ENCODE results near the gene PHKB. TPM values are rescaled to one million over a fixed set of nuclear protein-coding genes. Genes with fewer than 3 reads are reported as not detected.

The PHKB gene
- polyA plus RNA-seq, 3 donors, result 49.8 to 53.1 (median 50.8) TPM

GRCh38 chr16:47638175-47638574 lies 177.0 kb downstream of the PHKB start:
- H3K27me3 ChIP-seq (ENCODE audit: control insufficient read depth in 2 of 2, insufficient read depth in 2 of 2, low read length in 2 of 2), result no peaks in the 10 kb centered on the region
- H3K79me2 ChIP-seq (ENCODE audit: insufficient read depth, low read length), result no peaks in the 10 kb centered on the region
- no CpG with 5 or more reads among the region's 1 CpG for WGBS (ENCODE audit: insufficient coverage)
- H3K4me3 ChIP-seq (replicated peaks in 1 of 3; ENCODE audit: low read depth in 2 of 3, low read length in 3 of 3), result no peak overlapping the region
- peaks cover 15 to 68% of the 10 kb centered on the region in 2 donors for H3K36me3 ChIP-seq (replicated peaks in 1 of 2; ENCODE audit: control insufficient read depth in 1 of 2, insufficient read depth in 2 of 2, low read length in 2 of 2)
- peaks cover 53 to 58% of the 10 kb centered on the region in 2 donors for H3K36me3 Mint-ChIP-seq
- no peak for DNase-seq
- H3K9ac ChIP-seq (ENCODE audit: insufficient read depth, low read length, poor library complexity, severe bottlenecking), result no peak overlapping the region
- H3K9me3 ChIP-seq (replicated peaks in 1 of 2; ENCODE audit: control insufficient read depth in 1 of 2, insufficient read depth in 1 of 2, low read length in 2 of 2), result no peaks in the 10 kb centered on the region
- no peak overlapping the region for H2AFZ ChIP-seq (ENCODE audit: insufficient read depth, low read depth, low read length, poor library complexity, severe bottlenecking)
- TF ChIP-seq, protein P1, sequence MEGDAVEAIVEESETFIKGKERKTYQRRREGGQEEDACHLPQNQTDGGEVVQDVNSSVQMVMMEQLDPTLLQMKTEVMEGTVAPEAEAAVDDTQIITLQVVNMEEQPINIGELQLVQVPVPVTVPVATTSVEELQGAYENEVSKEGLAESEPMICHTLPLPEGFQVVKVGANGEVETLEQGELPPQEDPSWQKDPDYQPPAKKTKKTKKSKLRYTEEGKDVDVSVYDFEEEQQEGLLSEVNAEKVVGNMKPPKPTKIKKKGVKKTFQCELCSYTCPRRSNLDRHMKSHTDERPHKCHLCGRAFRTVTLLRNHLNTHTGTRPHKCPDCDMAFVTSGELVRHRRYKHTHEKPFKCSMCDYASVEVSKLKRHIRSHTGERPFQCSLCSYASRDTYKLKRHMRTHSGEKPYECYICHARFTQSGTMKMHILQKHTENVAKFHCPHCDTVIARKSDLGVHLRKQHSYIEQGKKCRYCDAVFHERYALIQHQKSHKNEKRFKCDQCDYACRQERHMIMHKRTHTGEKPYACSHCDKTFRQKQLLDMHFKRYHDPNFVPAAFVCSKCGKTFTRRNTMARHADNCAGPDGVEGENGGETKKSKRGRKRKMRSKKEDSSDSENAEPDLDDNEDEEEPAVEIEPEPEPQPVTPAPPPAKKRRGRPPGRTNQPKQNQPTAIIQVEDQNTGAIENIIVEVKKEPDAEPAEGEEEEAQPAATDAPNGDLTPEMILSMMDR (IDR thresholded peaks at IDR 0.05), result no peak
- H3K4me2 ChIP-seq (replicated peaks; ENCODE audit: extremely low read depth, low read length, poor library complexity, severe bottlenecking), result no peak overlapping the region
- peaks cover 0 to 2% (median 0%) of the 10 kb centered on the region in 3 donors for H3K27me3 Mint-ChIP-seq (ENCODE audit: low read depth in 3 of 3)
- no peak overlapping the region for H3K27ac Mint-ChIP-seq
- H3K27ac ChIP-seq (ENCODE audit: low read depth in 1 of 2, low read length in 2 of 2), result no peak overlapping the region
- H3K4me1 ChIP-seq (ENCODE audit: control insufficient read depth in 1 of 2, insufficient read depth in 2 of 2, low read length in 2 of 2), result peaks cover 3 to 5% of the 10 kb centered on the region in 2 donors
- no peaks in the 10 kb centered on the region for H4K20me1 ChIP-seq (ENCODE audit: insufficient read depth, low read length)
- no peaks in the 10 kb centered on the region for H3K9me3 Mint-ChIP-seq
- H3K4me1 Mint-ChIP-seq, result peaks cover 6% of the 10 kb centered on the region
- no peak overlapping the region for H3K4me3 Mint-ChIP-seq
- intact Hi-C loops (cut with micrococcal nuclease), result no loop called here

GRCh38 chr16:47640661-47641060 lies 179.5 kb downstream of the PHKB start:
- H3K27ac Mint-ChIP-seq, result no peak overlapping the region
- intact Hi-C loops (cut with micrococcal nuclease), result no loop called here

More at GRCh38 chr16:47640661-47641060, 179.5 kb downstream of the PHKB start:
- Histone ChIP-seq H4K20me1 (ENCODE audit: insufficient read depth, low read length) (peaks cover 7% of the 10 kb centered on the region), H3K4me3 (replicated peaks in 1 of 3; ENCODE audit: low read depth in 2 of 3, low read length in 3 of 3) (no peak overlapping the region), H3K27ac (ENCODE audit: low read depth in 1 of 2, low read length in 2 of 2) (no peak overlapping the region), H3K79me2 (ENCODE audit: insufficient read depth, low read length) (no peaks in the 10 kb centered on the region), H3K9me3 (replicated peaks in 1 of 2; ENCODE audit: control insufficient read depth in 1 of 2, insufficient read depth in 1 of 2, low read length in 2 of 2) (no peaks in the 10 kb centered on the region), H3K27me3 (ENCODE audit: control insufficient read depth in 2 of 2, insufficient read depth in 2 of 2, low read length in 2 of 2) (no peaks in the 10 kb centered on the region), H3K4me1 (ENCODE audit: control insufficient read depth in 1 of 2, insufficient read depth in 2 of 2, low read length in 2 of 2) (peaks cover 21 to 22% of the 10 kb centered on the region in 2 donors), H2AFZ (ENCODE audit: insufficient read depth, low read depth, low read length, poor library complexity, severe bottlenecking) (no peak overlapping the region), H3K9ac (ENCODE audit: insufficient read depth, low read length, poor library complexity, severe bottlenecking) (no peak overlapping the region), H3K36me3 (replicated peaks in 1 of 2; ENCODE audit: control insufficient read depth in 1 of 2, insufficient read depth in 2 of 2, low read length in 2 of 2) (peaks cover 12 to 52% of the 10 kb centered on the region in 2 donors), H3K4me2 (replicated peaks; ENCODE audit: extremely low read depth, low read length, poor library complexity, severe bottlenecking) (no peak overlapping the region)
- WGBS (ENCODE audit: insufficient coverage), result no CpG with 5 or more reads among the region's 3 CpGs
- peaks cover 27% of the 10 kb centered on the region for H3K4me1 Mint-ChIP-seq
- no peak overlapping the region for H3K4me3 Mint-ChIP-seq
- H3K9me3 Mint-ChIP-seq, result no peaks in the 10 kb centered on the region
- TF ChIP-seq, protein P1 (IDR thresholded peaks at IDR 0.05), result no peak
- peaks cover 0 to 2% (median 0%) of the 10 kb centered on the region in 3 donors for H3K27me3 Mint-ChIP-seq (ENCODE audit: low read depth in 3 of 3)
- DNase-seq, result no peak
- peaks cover 39% of the 10 kb centered on the region in 2 donors for H3K36me3 Mint-ChIP-seq

Measured in CD14-positive monocyte (primary cell).